PC-3 (cell line): Measurements from ENCODE around the gene VEGFD.

Experiments used
- CTCF ChIP-seq: fragments of 300-600 bp; sonication (generic); conservative IDR thresholded peaks from 2 replicates; pipeline ENCODE4 v1.5.1; 2017; ENCODE audit warnings: antibody characterized with exemption, low read depth, mild to moderate bottlenecking, low read length
- EZH2 ChIP-seq: fragments of 300-600 bp; sonication (generic); IDR thresholded peaks from one replicate; pipeline ENCODE4 v1.6.1; 2017; ENCODE audit warnings: antibody characterized with exemption, mild to moderate bottlenecking, low read length; ENCODE audit not compliant: unreplicated experiment
- EZH2phosphoT487 ChIP-seq: fragments of 300-600 bp; sonication (generic); IDR thresholded peaks from 2 replicates; pipeline ENCODE4 v1.6.1; 2018; ENCODE audit warnings: mild to moderate bottlenecking, antibody characterized with exemption, low read length, borderline replicate concordance

- no peak for TF ChIP-seq CTCF
- TF ChIP-seq EZH2, result no peak
- TF ChIP-seq EZH2phosphoT487, result no peak
Observed at GRCh38 chrX:15359701-15360100, 24.5 kb downstream of the VEGFD start.
